SK-N-MC (cell line): Measurements from ENCODE around the gene PRLHR.

Source experiments
- EZH2 ChIP-seq: fragments of 200-600 bp; sonication (generic); IDR thresholded peaks from one replicate; pipeline ENCODE4 v1.6.1; 2017; ENCODE audit warnings: antibody characterized with exemption
- POLR2AphosphoS5 ChIP-seq: IDR thresholded peaks from 2 replicates; pipeline ENCODE4 v1.6.1; 2012; ENCODE audit warnings: mild to moderate bottlenecking, low read depth, low read length, borderline replicate concordance

GRCh38 chr10:118633786-118634185, 38.3 kb upstream of the PRLHR start:
- TF ChIP-seq POLR2AphosphoS5: no peak
- TF ChIP-seq EZH2: no peak
